Activated CD8-positive, alpha-beta memory T cell treated with anti-CD3 and anti-CD28 coated beads, Interleukin-2, amount 50 U/mL, for 48 hours (primary cell): ENCODE measurements around the gene IFNA13.
A peak's percentile ranks its signal among the peaks of the same experiment; 100 is the strongest.

ENCODE experiments used
- DNase-seq: peaks from one replicate; pipeline ENCODE4 v3.0.0-alpha.2; 2020

IFNA13 gene

GRCh38 chr9:21357479-21358460, 10.1 kb downstream of the IFNA13 start:
- DNase-seq = no peak

- DNase-seq = no peak
These were observed 17.1 kb downstream of the IFNA13 start, which contains the start of gene IFNA6 for GRCh38 chr9:21350787-21351186. Gene IFNA6 (minus strand): TSS chr9:21350887. CDS start chr9:21350887, 0 bp downstream.

GRCh38 chr9:21348430-21348970, 19.4 kb downstream of the IFNA13 start:
- DNase-seq = no peak

- DNase-seq = no peak
These were observed 27.1 kb downstream of the IFNA13 start for GRCh38 chr9:21340735-21341134.

GRCh38 chr9:21336457-21336856, 31.4 kb downstream of the IFNA13 start:
- DNase-seq = no peak

GRCh38 chr9:21334701-21335632, 32.9 kb downstream of the IFNA13 start, which contains the start of gene KLHL9:
Gene KLHL9 (minus strand): TSS chr9:21335404. CDS start chr9:21334859, 545 bp downstream.
- peak; percentile 91 for DNase-seq

- DNase-seq = no peak
These were observed 34.6 kb downstream of the IFNA13 start for GRCh38 chr9:21333226-21333625.

- DNase-seq = no peak
These were observed 36.0 kb downstream of the IFNA13 start for GRCh38 chr9:21331676-21332402.

- DNase-seq = no peak
These were observed 41.2 kb downstream of the IFNA13 start for GRCh38 chr9:21326526-21327139.

- DNase-seq = no peak
These were observed 43.8 kb downstream of the IFNA13 start for GRCh38 chr9:21324047-21324446.

GRCh38 chr9:21322911-21323461, 44.9 kb downstream of the IFNA13 start:
- no peak for DNase-seq

- DNase-seq = no peak
These were observed 47.4 kb downstream of the IFNA13 start for GRCh38 chr9:21320465-21320864.

GRCh38 chr9:21317956-21318923, 49.6 kb downstream of the IFNA13 start:
- DNase-seq = no peak
